ENCODE measurements around the gene ASB1. TPM values are rescaled to one million over a fixed set of nuclear protein-coding genes. Genes with fewer than 3 reads are reported as not detected.

Gene ASB1
- total and polyA plus RNA-seq, 2 of the 13 experiments (the other 11 are each of a cell fraction or from before 2014, with no cell fraction given) = 48.6 to 49.2 TPM

DNA sequence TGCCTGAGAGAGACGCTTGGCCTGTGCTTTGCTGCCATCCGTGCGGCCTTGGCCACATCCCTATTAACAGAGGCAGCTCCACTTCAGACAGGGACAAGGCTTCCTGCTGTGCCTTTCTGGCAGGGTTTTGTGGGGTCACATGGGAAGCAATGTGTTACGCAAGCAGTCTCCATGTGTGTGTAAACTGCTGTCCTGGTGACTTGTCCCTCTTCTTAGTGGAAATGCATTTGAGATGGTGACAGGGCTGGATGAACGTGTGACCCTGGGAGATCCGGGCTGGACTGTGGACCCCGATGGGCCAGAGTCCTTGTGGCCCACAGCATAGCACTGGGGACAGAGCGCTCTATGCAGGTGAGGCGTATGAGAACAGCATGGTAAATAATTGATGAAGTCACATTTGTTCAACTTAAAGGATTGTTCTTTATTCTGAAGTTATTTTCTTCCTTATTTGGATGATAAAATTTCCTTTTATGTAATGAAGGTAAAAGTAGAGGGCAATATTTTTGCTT is 23.2 kb downstream of the ASB1 start (continued):
- TF ChIP-seq KLF12 (CRISPR knock-in tag; IDR thresholded peaks at IDR 0.05; ENCODE audit: borderline replicate concordance) (peak; percentile 52; the same call in 1 of the 2 replicates), LCORL (IDR thresholded peaks at IDR 0.05) (peak; percentile 61; the same call in 1 of the 2 replicates), LCORL (CRISPR knock-in tag; IDR thresholded peaks at IDR 0.05) (peak; percentile 98), ZBTB43 (CRISPR knock-in tag; conservative IDR thresholded peaks at IDR 0.05) (peak; percentile 96), HDAC2 (CRISPR knock-in tag; IDR thresholded peaks at IDR 0.05) (peak; percentile 100), SRSF9 (IDR thresholded peaks at IDR 0.05; ENCODE audit: borderline replicate concordance, insufficient read depth, low read depth, low read length, poor library complexity, severe bottlenecking) (no peak), ZNF260 (CRISPR knock-in tag; IDR thresholded peaks at IDR 0.05; ENCODE audit: borderline replicate concordance, low read depth) (no peak), FOXA3 (CRISPR knock-in tag; IDR thresholded peaks at IDR 0.05) (peak; percentile 98), ZBTB2 (CRISPR knock-in tag; IDR thresholded peaks at IDR 0.05; ENCODE audit: low read depth) (no peak), ZNF326 (CRISPR knock-in tag; IDR thresholded peaks at IDR 0.05; ENCODE audit: borderline replicate concordance) (no peak), FOXJ3 (CRISPR knock-in tag; IDR thresholded peaks at IDR 0.05; ENCODE audit: borderline replicate concordance) (peak; percentile 96), GZF1 (CRISPR knock-in tag; IDR thresholded peaks at IDR 0.05) (peak; percentile 70; the same call in 1 of the 2 replicates), ZFP91 (CRISPR knock-in tag; IDR thresholded peaks at IDR 0.05; ENCODE audit: borderline replicate concordance) (peak; percentile 77), MZF1 (CRISPR knock-in tag; IDR thresholded peaks at IDR 0.05; ENCODE audit: borderline replicate concordance) (0 out of 2 replicates have a peak, but pooled peaks have one; percentile 56), NFKB2 (CRISPR knock-in tag; IDR thresholded peaks at IDR 0.05; ENCODE audit: borderline replicate concordance) (peak; percentile 65; the same call in 1 of the 2 replicates), RNF2 (conservative IDR thresholded peaks at IDR 0.05; ENCODE audit: low read depth) (peak; percentile 54; the same call in 1 of the 2 replicates), XBP1 (CRISPR knock-in tag; IDR thresholded peaks at IDR 0.05) (no peak), NFIC (IDR thresholded peaks at IDR 0.05; ENCODE audit: low read length) (peak; percentile 57; the same call in 1 of the 2 replicates), ZNF10 (CRISPR knock-in tag; IDR thresholded peaks at IDR 0.05; ENCODE audit: borderline replicate concordance, low read depth) (no peak), MBD4 (IDR thresholded peaks at IDR 0.05; ENCODE audit: borderline replicate concordance, low read length) (no peak)
- TF ChIP-seq, protein P1, sequence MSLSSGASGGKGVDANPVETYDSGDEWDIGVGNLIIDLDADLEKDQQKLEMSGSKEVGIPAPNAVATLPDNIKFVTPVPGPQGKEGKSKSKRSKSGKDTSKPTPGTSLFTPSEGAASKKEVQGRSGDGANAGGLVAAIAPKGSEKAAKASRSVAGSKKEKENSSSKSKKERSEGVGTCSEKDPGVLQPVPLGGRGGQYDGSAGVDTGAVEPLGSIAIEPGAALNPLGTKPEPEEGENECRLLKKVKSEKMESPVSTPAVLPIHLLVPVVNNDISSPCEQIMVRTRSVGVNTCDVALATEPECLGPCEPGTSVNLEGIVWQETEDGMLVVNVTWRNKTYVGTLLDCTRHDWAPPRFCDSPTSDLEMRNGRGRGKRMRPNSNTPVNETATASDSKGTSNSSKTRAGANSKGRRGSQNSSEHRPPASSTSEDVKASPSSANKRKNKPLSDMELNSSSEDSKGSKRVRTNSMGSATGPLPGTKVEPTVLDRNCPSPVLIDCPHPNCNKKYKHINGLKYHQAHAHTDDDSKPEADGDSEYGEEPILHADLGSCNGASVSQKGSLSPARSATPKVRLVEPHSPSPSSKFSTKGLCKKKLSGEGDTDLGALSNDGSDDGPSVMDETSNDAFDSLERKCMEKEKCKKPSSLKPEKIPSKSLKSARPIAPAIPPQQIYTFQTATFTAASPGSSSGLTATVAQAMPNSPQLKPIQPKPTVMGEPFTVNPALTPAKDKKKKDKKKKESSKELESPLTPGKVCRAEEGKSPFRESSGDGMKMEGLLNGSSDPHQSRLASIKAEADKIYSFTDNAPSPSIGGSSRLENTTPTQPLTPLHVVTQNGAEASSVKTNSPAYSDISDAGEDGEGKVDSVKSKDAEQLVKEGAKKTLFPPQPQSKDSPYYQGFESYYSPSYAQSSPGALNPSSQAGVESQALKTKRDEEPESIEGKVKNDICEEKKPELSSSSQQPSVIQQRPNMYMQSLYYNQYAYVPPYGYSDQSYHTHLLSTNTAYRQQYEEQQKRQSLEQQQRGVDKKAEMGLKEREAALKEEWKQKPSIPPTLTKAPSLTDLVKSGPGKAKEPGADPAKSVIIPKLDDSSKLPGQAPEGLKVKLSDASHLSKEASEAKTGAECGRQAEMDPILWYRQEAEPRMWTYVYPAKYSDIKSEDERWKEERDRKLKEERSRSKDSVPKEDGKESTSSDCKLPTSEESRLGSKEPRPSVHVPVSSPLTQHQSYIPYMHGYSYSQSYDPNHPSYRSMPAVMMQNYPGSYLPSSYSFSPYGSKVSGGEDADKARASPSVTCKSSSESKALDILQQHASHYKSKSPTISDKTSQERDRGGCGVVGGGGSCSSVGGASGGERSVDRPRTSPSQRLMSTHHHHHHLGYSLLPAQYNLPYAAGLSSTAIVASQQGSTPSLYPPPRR (CRISPR knock-in tag; IDR thresholded peaks at IDR 0.05; ENCODE audit: borderline replicate concordance) = peak; percentile 93

Measured in HepG2 (cell line).